GM12864 (cell line): ENCODE data around the gene PAXX.

Source experiments
- DNase-seq: peaks from one replicate; pipeline ENCODE4 v3.0.0-alpha.2; 2011; ENCODE audit warnings: low read depth
- H3K4me3 ChIP-seq: 2 replicates; pipeline ENCODE4 v1.5.1; 2011; ENCODE audit warnings: mild to moderate bottlenecking, low read depth, low read length, control low read depth
- TF ChIP-seq, protein P1 (sequence below): IDR thresholded peaks from 2 replicates; pipeline ENCODE4 v1.5.1; 2011; ENCODE audit warnings: low read depth, mild to moderate bottlenecking, moderate library complexity, low read length, control low read depth, inconsistent platforms; ENCODE audit errors: missing control alignments

The PAXX gene

DNA sequence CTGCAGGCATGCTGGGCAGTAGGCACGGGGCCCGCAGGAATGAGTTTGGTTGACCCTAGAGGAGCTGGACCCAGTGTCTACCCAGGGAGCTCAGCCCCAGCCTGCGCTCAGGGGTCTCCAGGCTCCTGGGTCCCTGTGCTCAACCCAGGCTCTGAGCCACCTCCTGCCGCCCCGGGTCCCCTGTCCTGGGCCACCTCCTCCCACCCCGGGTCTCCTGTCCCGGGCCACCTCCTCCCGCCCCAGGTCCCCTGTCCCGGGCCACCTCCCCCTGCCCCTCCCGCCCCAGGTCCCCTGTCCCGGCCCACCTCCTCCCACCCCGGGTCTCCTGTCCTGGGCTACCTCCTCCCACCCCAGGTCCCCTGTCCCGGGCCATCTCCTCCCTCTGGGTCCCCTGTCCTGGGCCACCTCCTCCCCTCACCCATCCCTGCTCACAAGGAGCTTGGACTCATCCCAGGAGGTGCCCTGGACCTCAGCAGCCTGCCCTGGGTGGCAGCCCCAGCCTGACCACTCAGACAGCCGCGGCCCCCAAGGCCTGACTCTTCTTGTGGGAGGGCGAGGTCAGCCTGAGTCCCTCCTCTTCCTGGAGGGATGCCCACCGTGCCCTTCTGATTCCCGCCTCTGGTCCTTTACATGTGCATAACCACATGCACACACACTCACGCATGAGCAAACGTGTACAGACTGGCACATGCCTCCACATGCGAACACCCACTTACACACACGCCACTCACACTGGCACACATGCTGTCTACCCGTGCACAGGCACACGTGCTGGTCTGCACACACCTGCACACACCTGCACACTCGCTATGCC, 37.7 kb upstream of the PAXX start:
- no peak for DNase-seq
- H3K4me3 ChIP-seq = no peak overlapping the region
- TF ChIP-seq, protein P1, sequence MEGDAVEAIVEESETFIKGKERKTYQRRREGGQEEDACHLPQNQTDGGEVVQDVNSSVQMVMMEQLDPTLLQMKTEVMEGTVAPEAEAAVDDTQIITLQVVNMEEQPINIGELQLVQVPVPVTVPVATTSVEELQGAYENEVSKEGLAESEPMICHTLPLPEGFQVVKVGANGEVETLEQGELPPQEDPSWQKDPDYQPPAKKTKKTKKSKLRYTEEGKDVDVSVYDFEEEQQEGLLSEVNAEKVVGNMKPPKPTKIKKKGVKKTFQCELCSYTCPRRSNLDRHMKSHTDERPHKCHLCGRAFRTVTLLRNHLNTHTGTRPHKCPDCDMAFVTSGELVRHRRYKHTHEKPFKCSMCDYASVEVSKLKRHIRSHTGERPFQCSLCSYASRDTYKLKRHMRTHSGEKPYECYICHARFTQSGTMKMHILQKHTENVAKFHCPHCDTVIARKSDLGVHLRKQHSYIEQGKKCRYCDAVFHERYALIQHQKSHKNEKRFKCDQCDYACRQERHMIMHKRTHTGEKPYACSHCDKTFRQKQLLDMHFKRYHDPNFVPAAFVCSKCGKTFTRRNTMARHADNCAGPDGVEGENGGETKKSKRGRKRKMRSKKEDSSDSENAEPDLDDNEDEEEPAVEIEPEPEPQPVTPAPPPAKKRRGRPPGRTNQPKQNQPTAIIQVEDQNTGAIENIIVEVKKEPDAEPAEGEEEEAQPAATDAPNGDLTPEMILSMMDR = no peak

DNA sequence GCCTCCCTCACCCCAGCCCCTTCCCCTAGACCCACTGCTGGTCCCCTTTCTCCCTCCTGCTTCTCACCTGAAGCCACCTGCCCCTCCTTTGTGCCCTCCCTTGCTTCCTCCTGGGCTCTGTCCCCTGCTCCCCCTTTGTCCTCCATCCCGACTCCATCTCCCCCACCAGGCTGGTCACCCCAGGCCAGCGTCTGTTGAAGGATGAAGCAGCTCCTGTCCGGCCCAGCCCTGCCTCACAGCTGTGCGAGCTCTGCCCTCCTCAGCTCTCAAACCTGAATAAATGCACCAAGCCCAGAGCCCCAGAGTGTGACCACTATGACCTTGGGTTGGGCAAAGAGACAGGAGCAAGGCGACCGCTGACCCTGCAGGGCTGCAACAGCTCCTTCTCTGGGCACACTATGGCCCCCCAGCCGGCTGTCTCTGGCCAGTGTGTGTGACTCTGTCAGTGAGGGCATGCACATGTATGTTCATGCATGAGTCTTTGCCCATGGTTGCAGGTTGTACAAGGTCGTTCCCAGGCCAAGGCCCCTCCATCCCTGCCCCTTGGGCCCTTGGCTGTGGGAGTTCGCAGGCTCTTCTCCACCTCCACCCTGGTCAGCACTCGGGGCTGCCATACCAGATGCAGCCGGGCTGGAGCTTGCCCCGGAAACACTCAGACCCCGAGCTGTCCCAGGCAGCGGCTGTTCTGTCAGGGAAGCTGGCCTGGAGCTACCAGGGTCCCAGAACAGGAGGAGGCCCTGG, 36.9 kb upstream of the PAXX start:
- no peak overlapping the region for H3K4me3 ChIP-seq
- TF ChIP-seq, protein P1 = no peak
- no peak for DNase-seq

DNA sequence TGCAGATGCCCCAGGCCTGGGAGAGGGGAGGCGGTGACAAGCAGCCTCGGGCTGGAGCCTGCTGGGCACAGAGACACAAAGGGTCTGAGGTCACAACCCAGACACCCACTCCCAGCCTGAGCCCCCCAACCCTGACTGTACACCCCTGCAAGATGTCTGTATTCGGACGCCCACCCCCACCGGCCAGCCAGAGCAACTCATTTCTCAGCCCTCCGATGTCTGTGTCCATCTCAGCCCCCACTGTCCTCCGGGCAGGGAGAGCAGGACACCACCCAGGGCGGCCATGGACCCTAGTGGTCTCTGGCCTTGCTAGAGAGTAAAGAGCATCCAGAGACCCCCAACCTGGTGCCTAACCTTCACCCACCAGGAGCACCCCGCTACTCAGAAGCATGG, 36.3 kb upstream of the PAXX start:
- DNase-seq = no peak
- H3K4me3 ChIP-seq = no peak overlapping the region
- TF ChIP-seq, protein P1 = no peak

DNA sequence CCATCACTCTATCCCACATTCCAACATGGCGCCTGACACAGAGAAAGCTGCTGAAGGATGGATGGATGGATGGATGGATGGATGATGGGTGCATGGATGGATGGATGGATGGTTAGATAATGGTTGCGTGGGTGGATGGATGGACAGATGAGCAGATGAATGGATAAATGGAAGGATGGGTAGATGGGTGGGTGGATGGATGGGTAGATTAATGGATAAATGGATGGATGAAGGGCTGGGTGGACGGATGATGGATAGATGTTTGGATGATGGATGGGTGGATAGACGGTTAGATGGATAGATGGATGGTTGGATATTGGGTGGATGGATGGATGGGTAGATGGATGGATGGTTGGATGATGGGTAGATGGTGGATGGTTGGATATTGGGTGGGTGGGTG, 35.6 kb upstream of the PAXX start:
- H3K4me3 ChIP-seq = no peak overlapping the region
- TF ChIP-seq, protein P1 = no peak
- DNase-seq = no peak

DNA sequence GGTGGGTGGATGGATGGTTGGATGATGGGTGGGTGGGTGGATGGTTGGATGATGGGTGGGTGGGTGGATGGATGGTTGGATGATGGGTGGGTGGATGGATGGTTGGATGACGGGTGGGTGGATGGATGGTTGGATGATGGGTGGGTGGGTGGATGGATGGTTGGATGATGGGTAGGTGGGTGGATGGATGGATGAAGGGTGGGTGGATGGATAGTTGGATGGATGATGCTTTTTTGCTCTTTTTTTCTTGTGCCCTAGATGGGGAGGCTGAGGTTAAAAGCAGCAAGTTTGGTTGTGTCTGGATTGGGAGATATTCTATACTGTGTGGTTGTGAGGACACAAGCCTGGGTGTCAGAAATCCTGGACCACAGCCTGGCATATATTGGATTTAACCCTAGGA, 34.8 kb upstream of the PAXX start:
- H3K4me3 ChIP-seq = no peak overlapping the region
- no peak for DNase-seq
- TF ChIP-seq, protein P1 = no peak

DNA sequence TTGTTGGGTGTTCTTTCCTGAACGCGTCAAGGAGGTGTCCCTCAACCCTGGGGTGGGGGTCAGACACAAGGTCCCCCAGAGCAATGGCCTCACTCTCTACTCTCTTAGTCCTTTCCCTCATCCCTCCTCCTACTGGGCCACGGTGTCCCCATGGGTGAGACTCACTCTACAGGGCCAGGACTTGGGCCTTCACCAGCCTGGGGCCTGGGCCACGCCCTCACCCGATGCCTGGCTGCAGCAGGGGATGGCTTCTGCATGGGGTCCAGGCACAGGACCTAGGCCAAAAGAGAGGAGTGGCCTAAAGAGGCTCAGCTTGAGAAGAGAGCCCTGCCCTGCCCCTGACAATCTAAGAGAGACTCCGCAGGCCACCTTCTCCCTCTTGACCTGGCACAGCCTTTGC, 34.3 kb upstream of the PAXX start:
- no peak overlapping the region for H3K4me3 ChIP-seq
- TF ChIP-seq, protein P1 = no peak
- no peak for DNase-seq

DNA sequence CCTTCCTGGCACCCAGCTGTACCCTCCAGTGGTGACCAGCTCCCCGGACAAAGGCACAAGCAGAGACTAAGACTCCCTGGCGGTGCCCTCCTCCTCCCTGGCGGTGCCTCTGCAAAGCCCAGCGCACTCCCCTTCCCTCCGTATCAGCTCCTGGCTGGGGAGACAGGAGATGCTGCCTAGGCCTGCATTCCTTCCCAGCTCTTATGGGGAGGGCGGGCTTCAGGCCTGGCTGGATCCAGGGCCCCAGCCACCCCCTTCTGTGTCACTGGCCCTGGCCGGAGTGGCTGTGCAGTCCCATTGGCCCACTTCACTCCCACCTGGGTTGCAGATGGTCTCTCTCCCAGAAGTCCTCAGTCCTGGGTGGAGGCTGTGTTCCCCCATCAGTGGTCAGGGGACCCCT, 33.7 kb upstream of the PAXX start:
- DNase-seq = no peak
- no peak overlapping the region for H3K4me3 ChIP-seq
- TF ChIP-seq, protein P1 = no peak
